Adrenal gland (tissue), 5 donors: ENCODE data around the gene XNDC1N.

Experiments
- POLR2A ChIP-seq, 2 donors: fragments of 450-650 bp; IDR thresholded peaks; one replicate each; pipeline ENCODE4 v1.6.1; 2017; ENCODE audit warnings: antibody characterized with exemption in 2 of 2, mild to moderate bottlenecking in 2 of 2, moderate library complexity in 1 of 2
- TF ChIP-seq, protein P1 (sequence below), 6 experiments: fragments of 450-650 bp in 4 of 6; fragments of 200-600 bp in 2 of 6; sonication (generic) in 1 of 6; IDR thresholded peaks; 1 replicate in 5 of 6; 2 replicates in 1 of 6; pipeline versions ENCODE4 v1.5.1 to v1.8.0; 2016 to 2021; ENCODE audit warnings: antibody characterized with exemption in 6 of 6, mild to moderate bottlenecking in 2 of 6, moderate library complexity in 1 of 6
- donor health status: DM: no; HTN: no; CAD: no.

DNA sequence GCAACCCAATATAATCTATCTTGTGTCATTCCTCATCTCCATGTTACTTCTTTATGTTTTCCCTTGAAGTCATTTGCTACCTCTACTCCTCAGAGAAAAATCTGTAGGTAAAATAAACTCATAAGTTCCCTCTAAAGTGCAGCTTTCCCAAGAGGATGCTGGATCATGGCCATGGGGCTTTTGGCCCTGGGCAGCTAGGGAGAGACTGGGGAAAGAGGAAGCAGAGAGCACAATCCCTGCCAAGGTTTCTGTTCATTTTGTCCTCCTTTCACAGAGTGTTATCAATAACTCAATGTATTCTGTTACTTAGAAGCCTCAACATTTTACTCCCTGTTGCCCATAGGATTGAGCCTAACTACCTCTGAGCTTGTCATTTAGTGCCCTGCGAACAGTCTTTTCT is 9.4 kb upstream of the XNDC1N start:
- TF ChIP-seq POLR2A (IDR thresholded peaks at IDR 0.05): no peak
- TF ChIP-seq, protein P1, sequence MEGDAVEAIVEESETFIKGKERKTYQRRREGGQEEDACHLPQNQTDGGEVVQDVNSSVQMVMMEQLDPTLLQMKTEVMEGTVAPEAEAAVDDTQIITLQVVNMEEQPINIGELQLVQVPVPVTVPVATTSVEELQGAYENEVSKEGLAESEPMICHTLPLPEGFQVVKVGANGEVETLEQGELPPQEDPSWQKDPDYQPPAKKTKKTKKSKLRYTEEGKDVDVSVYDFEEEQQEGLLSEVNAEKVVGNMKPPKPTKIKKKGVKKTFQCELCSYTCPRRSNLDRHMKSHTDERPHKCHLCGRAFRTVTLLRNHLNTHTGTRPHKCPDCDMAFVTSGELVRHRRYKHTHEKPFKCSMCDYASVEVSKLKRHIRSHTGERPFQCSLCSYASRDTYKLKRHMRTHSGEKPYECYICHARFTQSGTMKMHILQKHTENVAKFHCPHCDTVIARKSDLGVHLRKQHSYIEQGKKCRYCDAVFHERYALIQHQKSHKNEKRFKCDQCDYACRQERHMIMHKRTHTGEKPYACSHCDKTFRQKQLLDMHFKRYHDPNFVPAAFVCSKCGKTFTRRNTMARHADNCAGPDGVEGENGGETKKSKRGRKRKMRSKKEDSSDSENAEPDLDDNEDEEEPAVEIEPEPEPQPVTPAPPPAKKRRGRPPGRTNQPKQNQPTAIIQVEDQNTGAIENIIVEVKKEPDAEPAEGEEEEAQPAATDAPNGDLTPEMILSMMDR (IDR thresholded peaks at IDR 0.05): no peak
